PC-9 (cell line): Measurements from ENCODE around the gene CLN6. TPM values are rescaled to one million over a fixed set of nuclear protein-coding genes. Genes with fewer than 3 reads are reported as not detected.

Experiments used
- BruUV-seq: library from RNA; stranded (reverse); fragments of 400-500 nt; replicated peaks from 2 replicates; lab custom pipeline; 2021; lab: Mats Ljungman, UMichigan
- CTCF ChIA-PET: fragments of 300-600 bp; sonication (Branson Sonifier 250); formaldehyde crosslinking; loops from one replicate; lab custom pipeline; 2022; ENCODE audit warnings: antibody characterized with exemption; lab: Charles Lee
- POLR2A ChIA-PET: fragments of 300-600 bp; sonication (Branson Sonifier 250); formaldehyde crosslinking; loops from one replicate; lab custom pipeline; 2022; ENCODE audit warnings: antibody characterized with exemption; ENCODE audit not compliant: unreplicated experiment; lab: Charles Lee
- DNase-seq, 2 experiments: peaks; one replicate each; pipeline versions ENCODE4 v3.0.0 to v3.0.0-alpha.2; 2015 to 2022; ENCODE audit warnings: mixed read lengths in 1 of 2
- H2AFZ ChIP-seq: fragments of 200-600 bp; sonication (generic); 2 replicates; pipeline ENCODE4 v1.8.1; 2017; ENCODE audit warnings: antibody characterized with exemption
- H3F3A ChIP-seq: fragments of 200-600 bp; sonication (generic); 2 replicates; pipeline ENCODE4 v1.8.1; 2017; ENCODE audit warnings: antibody characterized with exemption, mild to moderate bottlenecking, low read depth; ENCODE audit not compliant: insufficient read depth
- H3K27ac ChIP-seq: fragments of 200-600 bp; sonication (generic); 2 replicates; pipeline ENCODE4 v1.6.1; 2016; ENCODE audit warnings: mixed run types
- H3K27me3 ChIP-seq: fragments of 200-600 bp; sonication (generic); 2 replicates; pipeline ENCODE4 v1.6.1; 2016; ENCODE audit warnings: low read depth, mixed run types; ENCODE audit not compliant: insufficient read depth
- H3K36me3 ChIP-seq: fragments of 200-600 bp; sonication (generic); 2 replicates; pipeline ENCODE4 v1.6.1; 2016; ENCODE audit warnings: low read depth, mixed run types
- H3K4me1 ChIP-seq: fragments of 200-600 bp; sonication (generic); replicated peaks from 2 replicates; pipeline ENCODE4 v1.6.1; 2016; ENCODE audit warnings: mixed run types; ENCODE audit not compliant: insufficient read depth
- H3K4me2 ChIP-seq: fragments of 200-600 bp; sonication (generic); 2 replicates; pipeline ENCODE4 v1.6.1; 2017; ENCODE audit warnings: mixed run types
- H3K4me3 ChIP-seq: fragments of 200-600 bp; sonication (generic); 2 replicates; pipeline ENCODE4 v1.6.1; 2016; ENCODE audit warnings: mixed run types
- H3K79me2 ChIP-seq: fragments of 200-600 bp; sonication (generic); 2 replicates; pipeline ENCODE4 v1.6.1; 2017; ENCODE audit warnings: low read depth, mixed run types
- H3K9me2 ChIP-seq: fragments of 200-600 bp; sonication (generic); 2 replicates; pipeline ENCODE4 v1.8.1; 2017; ENCODE audit warnings: mild to moderate bottlenecking; ENCODE audit not compliant: insufficient read depth
- H3K9me3 ChIP-seq: fragments of 200-600 bp; sonication (generic); 2 replicates; pipeline ENCODE4 v1.8.1; 2016; ENCODE audit warnings: low read depth; ENCODE audit not compliant: insufficient read depth
- H4K20me1 ChIP-seq: fragments of 200-600 bp; sonication (generic); 2 replicates; pipeline ENCODE4 v1.8.1; 2017; ENCODE audit not compliant: insufficient read depth
- EZH2 ChIP-seq: fragments of 200-600 bp; sonication (generic); IDR thresholded peaks from 2 replicates; pipeline ENCODE4 v1.8.0; 2017; ENCODE audit warnings: antibody characterized with exemption, low read depth
- intact Hi-C: fragments of 100-400 bp; cut with micrococcal nuclease; formaldehyde crosslinking; loops from one replicate; pipeline ENCODE4 v1.10.0; 2022; ENCODE audit not compliant: unreplicated experiment
- total RNA-seq: library from RNA; stranded (reverse); gene quantifications from 2 replicates; pipeline ENCODE4 v1.2.3, GENCODE V29; 2021
- TF ChIP-seq, protein P1 (sequence below): fragments of 200-600 bp; sonication (generic); conservative IDR thresholded peaks from 2 replicates; pipeline ENCODE4 v1.6.1; 2017; ENCODE audit warnings: mixed run types, antibody characterized with exemption, mild to moderate bottlenecking, moderate library complexity

CLN6 gene
- total RNA-seq, 1 experiment from 2014 or later, result 48.7 TPM

DNA sequence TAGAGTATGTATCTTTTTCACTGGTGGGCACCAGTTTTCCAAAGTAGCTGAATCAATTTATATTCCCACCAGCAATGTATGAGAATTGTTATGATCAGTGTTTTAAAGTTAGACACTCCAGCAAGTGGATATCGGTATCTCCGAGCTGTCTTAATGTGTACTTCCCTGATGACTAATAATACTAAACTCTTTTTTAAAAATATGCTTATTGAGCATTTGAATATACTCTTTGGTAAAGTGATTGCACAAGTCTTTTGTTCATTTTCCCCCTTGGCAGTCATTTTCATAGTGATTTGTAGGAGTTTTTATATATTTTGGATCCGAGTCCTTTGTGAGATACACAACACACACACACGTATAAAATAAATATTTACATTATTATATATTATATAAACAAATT, 35.6 kb upstream of the CLN6 start:
- Histone ChIP-seq H3K4me3 (no peak overlapping the region), H3K27me3 (no peaks in the 10 kb centered on the region), H3K36me3 (no peaks in the 10 kb centered on the region), H3K27ac (no peak overlapping the region), H2AFZ (no peak overlapping the region), H4K20me1 (no peaks in the 10 kb centered on the region), H3K4me2 (no peak overlapping the region), H3K9me3 (no peaks in the 10 kb centered on the region), H3K79me2 (no peaks in the 10 kb centered on the region), H3F3A (no peaks in the 10 kb centered on the region), H3K4me1 (no peaks in the 10 kb centered on the region), H3K9me2 (no peaks in the 10 kb centered on the region)
- BruUV-seq, result no TSS peak
- DNase-seq, result no peak
- TF ChIP-seq EZH2, result no peak
- TF ChIP-seq, protein P1, sequence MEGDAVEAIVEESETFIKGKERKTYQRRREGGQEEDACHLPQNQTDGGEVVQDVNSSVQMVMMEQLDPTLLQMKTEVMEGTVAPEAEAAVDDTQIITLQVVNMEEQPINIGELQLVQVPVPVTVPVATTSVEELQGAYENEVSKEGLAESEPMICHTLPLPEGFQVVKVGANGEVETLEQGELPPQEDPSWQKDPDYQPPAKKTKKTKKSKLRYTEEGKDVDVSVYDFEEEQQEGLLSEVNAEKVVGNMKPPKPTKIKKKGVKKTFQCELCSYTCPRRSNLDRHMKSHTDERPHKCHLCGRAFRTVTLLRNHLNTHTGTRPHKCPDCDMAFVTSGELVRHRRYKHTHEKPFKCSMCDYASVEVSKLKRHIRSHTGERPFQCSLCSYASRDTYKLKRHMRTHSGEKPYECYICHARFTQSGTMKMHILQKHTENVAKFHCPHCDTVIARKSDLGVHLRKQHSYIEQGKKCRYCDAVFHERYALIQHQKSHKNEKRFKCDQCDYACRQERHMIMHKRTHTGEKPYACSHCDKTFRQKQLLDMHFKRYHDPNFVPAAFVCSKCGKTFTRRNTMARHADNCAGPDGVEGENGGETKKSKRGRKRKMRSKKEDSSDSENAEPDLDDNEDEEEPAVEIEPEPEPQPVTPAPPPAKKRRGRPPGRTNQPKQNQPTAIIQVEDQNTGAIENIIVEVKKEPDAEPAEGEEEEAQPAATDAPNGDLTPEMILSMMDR, result no peak
- intact Hi-C loops, result no loop called here
- ChIA-PET CTCF (no interaction called here), POLR2A (interaction anchor here (0.6 kb wide), 1 partner anchor 86 kb away, joined by 4 read pairs; no protein-coding TSS in a partner anchor)

DNA sequence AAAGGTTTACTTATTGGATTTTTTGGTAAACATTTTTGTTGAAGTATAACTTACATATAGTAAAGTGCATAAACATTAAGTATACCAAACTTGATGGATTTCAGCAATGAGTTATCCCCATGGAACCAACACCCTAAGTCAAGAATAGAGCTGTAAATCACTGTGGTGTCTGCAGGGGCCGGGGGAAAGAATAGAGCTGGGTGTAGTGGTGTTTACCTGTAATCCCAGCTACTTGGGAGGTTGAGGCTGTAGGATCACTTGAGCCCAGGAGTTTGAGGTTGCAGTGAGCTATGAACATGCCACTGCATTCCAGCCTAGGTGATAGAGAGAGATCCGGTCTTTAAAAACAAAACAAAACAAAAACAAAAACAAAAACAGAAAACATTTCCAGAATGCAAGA, 34.8 kb upstream of the CLN6 start:
- Histone ChIP-seq H3K4me3 (no peak overlapping the region), H3K9me3 (no peaks in the 10 kb centered on the region), H4K20me1 (no peaks in the 10 kb centered on the region), H3F3A (no peaks in the 10 kb centered on the region), H3K4me1 (no peaks in the 10 kb centered on the region), H3K27ac (no peak overlapping the region), H3K9me2 (no peaks in the 10 kb centered on the region), H3K4me2 (no peak overlapping the region), H3K36me3 (no peaks in the 10 kb centered on the region), H3K79me2 (no peaks in the 10 kb centered on the region), H2AFZ (no peak overlapping the region), H3K27me3 (no peaks in the 10 kb centered on the region)
- POLR2A ChIA-PET, result no interaction called here
- TF ChIP-seq EZH2, result no peak
- TF ChIP-seq, protein P1, result no peak
- BruUV-seq, result no TSS peak
- CTCF ChIA-PET, result interaction anchor here (0.7 kb wide), 1 partner anchor 411 kb away, joined by 6 read pairs; no protein-coding TSS in a partner anchor
- DNase-seq, result no peak
- intact Hi-C loops, result no loop called here

DNA sequence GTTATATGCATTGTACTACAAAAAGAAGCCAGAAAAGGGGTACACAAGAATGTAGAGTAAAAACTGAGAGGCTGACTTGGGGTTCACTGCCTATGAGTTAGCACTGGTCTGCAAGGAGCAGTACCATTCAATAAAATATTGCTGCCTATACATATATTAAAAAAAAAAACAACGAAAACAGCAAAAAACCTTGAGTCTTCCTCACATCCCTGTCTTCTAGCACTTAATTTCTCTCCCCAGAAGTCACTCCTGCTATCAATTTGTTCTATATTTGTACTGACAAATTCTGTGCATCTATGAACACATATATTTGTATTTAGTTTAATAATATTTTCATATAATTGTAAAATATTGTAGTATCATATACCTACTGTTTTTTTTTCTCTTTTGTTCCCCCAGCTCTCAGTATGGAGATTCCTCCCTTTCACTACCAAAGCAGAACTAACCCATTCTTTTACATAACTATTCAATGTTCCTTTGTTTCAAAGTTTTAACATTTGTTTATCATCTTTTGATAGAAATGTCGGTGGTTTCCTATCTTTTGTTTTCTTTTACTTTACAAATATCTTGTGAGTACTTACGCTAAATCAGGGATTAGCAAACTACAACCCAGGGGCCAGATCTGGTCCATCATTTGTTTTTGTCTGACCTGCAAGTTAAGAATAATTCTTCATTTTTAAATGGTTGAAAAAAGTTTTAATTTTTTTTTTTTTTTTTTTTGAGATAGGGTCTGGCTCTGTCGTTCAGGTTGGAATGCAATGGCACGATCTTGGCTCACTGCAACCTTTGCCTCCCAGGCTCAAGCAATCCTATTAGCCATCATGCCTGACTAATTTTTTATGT, 33.2 kb upstream of the CLN6 start:
- intact Hi-C loops, result no loop called here
- H3K27me3 ChIP-seq, result no peaks in the 10 kb centered on the region
- no peak for DNase-seq
- ChIA-PET POLR2A (no interaction called here), CTCF (no interaction called here)
- H3K4me1 ChIP-seq, result no peaks in the 10 kb centered on the region
- no peaks in the 10 kb centered on the region for H3K9me3 ChIP-seq
- H2AFZ ChIP-seq, result no peak overlapping the region
- H3K36me3 ChIP-seq, result no peaks in the 10 kb centered on the region
- no peaks in the 10 kb centered on the region for H3K9me2 ChIP-seq
- no peak overlapping the region for H3K4me2 ChIP-seq
- H3K4me3 ChIP-seq, result no peak overlapping the region
- no peaks in the 10 kb centered on the region for H3F3A ChIP-seq
- no TSS peak for BruUV-seq
- no peaks in the 10 kb centered on the region for H3K79me2 ChIP-seq
- no peaks in the 10 kb centered on the region for H4K20me1 ChIP-seq
- H3K27ac ChIP-seq, result no peak overlapping the region
- TF ChIP-seq EZH2, result no peak
- TF ChIP-seq, protein P1, result no peak
